Ramos (cell line): ENCODE data around the gene ZNF24.

Experiments used
- in situ Hi-C: fragments of 300-500 bp; cut with MboI; formaldehyde crosslinking; loops from one replicate; pipeline ENCODE4 v1.14.3; 2022; ENCODE audit warnings: low sequenced_read_pairs; ENCODE audit not compliant: unreplicated experiment

The ZNF24 gene

GRCh38 chr18:35362531-35362930 is 18.3 kb upstream of the ZNF24 start:
- in situ Hi-C loops, result no loop called here

- in situ Hi-C loops, result no loop called here
Observed at GRCh38 chr18:35361570-35362321, 17.5 kb upstream of the ZNF24 start.

GRCh38 chr18:35355140-35355618 is 11.0 kb upstream of the ZNF24 start:
- in situ Hi-C loops, result loop anchor here (10.0 kb wide), 1 partner anchor 130 kb away; no protein-coding TSS in a partner anchor

GRCh38 chr18:35352778-35353177 is 8.6 kb upstream of the ZNF24 start:
- in situ Hi-C loops, result loop anchor here (10.0 kb wide), 1 partner anchor 128 kb away; no protein-coding TSS in a partner anchor

GRCh38 chr18:35352283-35352682 is 8.1 kb upstream of the ZNF24 start:
- in situ Hi-C loops, result loop anchor here (10.0 kb wide), 1 partner anchor 127 kb away; no protein-coding TSS in a partner anchor

GRCh38 chr18:35348001-35348400 is 3.8 kb upstream of the ZNF24 start:
- in situ Hi-C loops, result no loop called here

GRCh38 chr18:35345950-35346349 is 1.7 kb upstream of the ZNF24 start:
- in situ Hi-C loops, result no loop called here

- in situ Hi-C loops, result no loop called here
Observed at GRCh38 chr18:35345460-35345921, 1.3 kb upstream of the ZNF24 start.

- in situ Hi-C loops, result no loop called here
Observed at GRCh38 chr18:35344736-35345459, 678 bp upstream of the ZNF24 start.

- in situ Hi-C loops, result no loop called here
Observed at GRCh38 chr18:35343488-35343935, 708 bp downstream of the ZNF24 start.

- in situ Hi-C loops, result loop anchor here (10.0 kb wide), 1 partner anchor 302 kb away; no protein-coding TSS in a partner anchor
Observed at GRCh38 chr18:35337286-35337685, 6.9 kb downstream of the ZNF24 start.

- in situ Hi-C loops, result loop anchor here (10.0 kb wide), 1 partner anchor 301 kb away; no protein-coding TSS in a partner anchor
Observed at GRCh38 chr18:35335866-35336265, 8.4 kb downstream of the ZNF24 start.

- in situ Hi-C loops, result loop anchor here (10.0 kb wide), 1 partner anchor 300 kb away; no protein-coding TSS in a partner anchor
Observed at GRCh38 chr18:35334821-35335220, 9.4 kb downstream of the ZNF24 start.

- in situ Hi-C loops, result loop anchor here (10.0 kb wide), 1 partner anchor 299 kb away; no protein-coding TSS in a partner anchor
Observed at GRCh38 chr18:35334212-35334611, 10.0 kb downstream of the ZNF24 start.

GRCh38 chr18:35331367-35332087 is 12.7 kb downstream of the ZNF24 start:
- in situ Hi-C loops, result loop anchor here (10.0 kb wide), 1 partner anchor 297 kb away; no protein-coding TSS in a partner anchor

- in situ Hi-C loops, result no loop called here
Observed at GRCh38 chr18:35328868-35329267, 15.4 kb downstream of the ZNF24 start.

- in situ Hi-C loops, result no loop called here
Observed at GRCh38 chr18:35326695-35327387, 17.4 kb downstream of the ZNF24 start.

GRCh38 chr18:35324926-35325655 is 19.1 kb downstream of the ZNF24 start:
- in situ Hi-C loops, result no loop called here
